OCI-LY3 (cell line): ENCODE data around the gene HNRNPUL1.

Source experiments
- H2AFZ ChIP-seq: fragments of 200-600, 300-600 bp; shearing (Covaris generic); 2 replicates; pipeline ENCODE4 v1.6.0; 2014; ENCODE audit warnings: antibody characterized with exemption, low read depth, low read length
- H3K27ac ChIP-seq: fragments of 200-600, 300-600 bp; sonication (generic); 2 replicates; pipeline ENCODE4 v1.5.1; 2014; ENCODE audit warnings: mild to moderate bottlenecking, low read length, moderate library complexity, mixed read lengths
- H3K27me3 ChIP-seq: fragments of 200-600, 300-600 bp; sonication (generic); 2 replicates; pipeline ENCODE4 v1.6.1; 2014; ENCODE audit warnings: low read depth, low read length, mixed read lengths
- H3K36me3 ChIP-seq: fragments of 200-600, 300-600 bp; sonication (generic); replicated peaks from 2 replicates; pipeline ENCODE3; 2014; ENCODE audit warnings: low read depth, low read length, mixed read lengths
- H3K4me1 ChIP-seq: fragments of 300-600, 200-600 bp; sonication (generic); 2 replicates; pipeline ENCODE4 v1.6.1; 2014; ENCODE audit warnings: low read length, mixed read lengths
- H3K4me2 ChIP-seq: fragments of 200-600, 300-600 bp; sonication (generic); 2 replicates; pipeline ENCODE4 v1.6.1; 2014; ENCODE audit warnings: low read length, mixed read lengths
- H3K4me3 ChIP-seq: fragments of 300-600, 200-600 bp; sonication (generic); 2 replicates; pipeline ENCODE4 v1.5.1; 2014; ENCODE audit warnings: antibody characterized with exemption, mild to moderate bottlenecking, low read length, moderate library complexity
- H3K79me2 ChIP-seq: fragments of 300-600, 200-600 bp; shearing (Covaris generic); 2 replicates; pipeline ENCODE4 v1.6.1; 2014; ENCODE audit warnings: mild to moderate bottlenecking, low read length, mixed read lengths
- H3K9ac ChIP-seq: fragments of 300-600, 200-600 bp; shearing (Covaris generic); 2 replicates; pipeline ENCODE4 v1.6.0; 2014; ENCODE audit warnings: mild to moderate bottlenecking, low read length, moderate library complexity
- H3K9me3 ChIP-seq: fragments of 200-600, 300-600 bp; shearing (Covaris generic); 2 replicates; pipeline ENCODE4 v1.6.1; 2014; ENCODE audit warnings: low read length, mixed read lengths; ENCODE audit not compliant: insufficient read depth
- H4K20me1 ChIP-seq: fragments of 200-600, 300-600 bp; sonication (generic); 2 replicates; pipeline ENCODE4 v1.6.1; 2016; ENCODE audit warnings: low read length, mixed read lengths; ENCODE audit not compliant: insufficient read depth
- CTCF ChIP-seq: fragments of 200-600, 300-600 bp; sonication (generic); IDR thresholded peaks from 2 replicates; pipeline ENCODE4 v1.5.1; 2014; ENCODE audit warnings: antibody characterized with exemption, low read length, low read depth
- EZH2phosphoT487 ChIP-seq: fragments of 200-600 bp; shearing (Covaris generic); IDR thresholded peaks from 2 replicates; pipeline ENCODE4 v1.6.1; 2018; ENCODE audit warnings: antibody characterized with exemption, mixed run types, low read depth

HNRNPUL1 gene

GRCh38 chr19:41330481-41330880 lies 66.3 kb downstream of the HNRNPUL1 start:
- H3K9me3 ChIP-seq: no peaks in the 10 kb centered on the region
- H2AFZ ChIP-seq: no peak overlapping the region
- peaks cover 32% of the 10 kb centered on the region for H4K20me1 ChIP-seq
- H3K79me2 ChIP-seq: peaks cover 45% of the 10 kb centered on the region
- no peak overlapping the region for H3K27ac ChIP-seq
- no peaks in the 10 kb centered on the region for H3K27me3 ChIP-seq
- H3K4me2 ChIP-seq: no peak overlapping the region
- H3K4me3 ChIP-seq: no peak overlapping the region
- H3K4me1 ChIP-seq: peaks cover 35% of the 10 kb centered on the region
- H3K9ac ChIP-seq: no peak overlapping the region
- no peak for TF ChIP-seq CTCF
- TF ChIP-seq EZH2phosphoT487: no peak
- H3K36me3 ChIP-seq: peaks cover 59% of the 10 kb centered on the region

- TF ChIP-seq CTCF: no peak
- TF ChIP-seq EZH2phosphoT487: no peak
- H3K79me2 ChIP-seq: peaks cover 44% of the 10 kb centered on the region
- H3K4me1 ChIP-seq: peaks cover 38% of the 10 kb centered on the region
- H4K20me1 ChIP-seq: peaks cover 27% of the 10 kb centered on the region
- no peak overlapping the region for H3K9ac ChIP-seq
- peaks cover 61% of the 10 kb centered on the region for H3K36me3 ChIP-seq
- no peaks in the 10 kb centered on the region for H3K27me3 ChIP-seq
- no peak overlapping the region for H3K4me3 ChIP-seq
- no peaks in the 10 kb centered on the region for H3K9me3 ChIP-seq
- H3K27ac ChIP-seq: no peak overlapping the region
- H3K4me2 ChIP-seq: no peak overlapping the region
- H2AFZ ChIP-seq: no peak overlapping the region
Observed at GRCh38 chr19:41330946-41331678, 66.9 kb downstream of the HNRNPUL1 start.

GRCh38 chr19:41332000-41332399 lies 67.8 kb downstream of the HNRNPUL1 start:
- Histone ChIP-seq H4K20me1 (peaks cover 25% of the 10 kb centered on the region), H3K4me3 (no peak overlapping the region), H3K79me2 (peaks cover 40% of the 10 kb centered on the region), H3K4me1 (peaks cover 35% of the 10 kb centered on the region), H3K36me3 (peaks cover 59% of the 10 kb centered on the region), H3K9ac (no peak overlapping the region), H3K27me3 (no peaks in the 10 kb centered on the region), H3K4me2 (no peak overlapping the region), H2AFZ (no peak overlapping the region), H3K27ac (no peak overlapping the region), H3K9me3 (no peaks in the 10 kb centered on the region)
- TF ChIP-seq EZH2phosphoT487 (no peak), CTCF (no peak)

GRCh38 chr19:41332468-41332867 lies 68.3 kb downstream of the HNRNPUL1 start:
- H3K9me3 ChIP-seq: no peaks in the 10 kb centered on the region
- H4K20me1 ChIP-seq: peaks cover 20% of the 10 kb centered on the region
- H3K36me3 ChIP-seq: peaks cover 56% of the 10 kb centered on the region
- H3K4me1 ChIP-seq: peaks cover 30% of the 10 kb centered on the region
- no peak overlapping the region for H2AFZ ChIP-seq
- H3K4me2 ChIP-seq: no peak overlapping the region
- no peaks in the 10 kb centered on the region for H3K27me3 ChIP-seq
- no peak overlapping the region for H3K27ac ChIP-seq
- H3K4me3 ChIP-seq: no peak overlapping the region
- TF ChIP-seq EZH2phosphoT487 (no peak), CTCF (no peak)
- H3K9ac ChIP-seq: no peak overlapping the region
- H3K79me2 ChIP-seq: peaks cover 35% of the 10 kb centered on the region
